ENCODE results near the gene LAMTOR5.

Gene LAMTOR5

GRCh38 chr1:110387048-110387754 is 20.3 kb downstream of the LAMTOR5 start:
- DNase-seq (ENCODE audit: low spot score) = no peak

- no peak for DNase-seq (ENCODE audit: low spot score)
Measured at GRCh38 chr1:110385369-110385768, 22.1 kb downstream of the LAMTOR5 start.

- DNase-seq (ENCODE audit: low spot score) = no peak
Measured at GRCh38 chr1:110384581-110385321, 22.7 kb downstream of the LAMTOR5 start.

- no peak for DNase-seq (ENCODE audit: low spot score)
Measured at GRCh38 chr1:110383251-110383990, 24.1 kb downstream of the LAMTOR5 start.

- DNase-seq (ENCODE audit: low spot score) = no peak
Measured at GRCh38 chr1:110380672-110381283, 26.7 kb downstream of the LAMTOR5 start.

GRCh38 chr1:110375490-110375889 is 32.0 kb downstream of the LAMTOR5 start:
- peak; percentile 9 for DNase-seq (ENCODE audit: low spot score)

- peak; percentile 56 for DNase-seq (ENCODE audit: low spot score)
Measured at GRCh38 chr1:110370827-110371226, 36.7 kb downstream of the LAMTOR5 start.

GRCh38 chr1:110364221-110364620 is 43.3 kb downstream of the LAMTOR5 start:
- DNase-seq (ENCODE audit: low spot score) = no peak

GRCh38 chr1:110361856-110362255 is 45.6 kb downstream of the LAMTOR5 start:
- no peak for DNase-seq (ENCODE audit: low spot score)

- no peak for DNase-seq (ENCODE audit: low spot score)
Measured at GRCh38 chr1:110360431-110360830, 47.1 kb downstream of the LAMTOR5 start.

- DNase-seq (ENCODE audit: low spot score) = no peak
Measured at GRCh38 chr1:110356379-110356778, 51.1 kb downstream of the LAMTOR5 start.

- no peak for DNase-seq (ENCODE audit: low spot score)
Measured at GRCh38 chr1:110355321-110355720, 52.2 kb downstream of the LAMTOR5 start.

Measured in GM03348 (cell line).